Panc1 (cell line): ENCODE measurements around the gene RLN3. TPM values are rescaled to one million over a fixed set of nuclear protein-coding genes. Genes with fewer than 3 reads are reported as not detected.

Experiments
- ATAC-seq: fragments of 200-7000 bp; cut with Tn5 transposase; 2 replicates; pipeline ENCODE4 v1.9.1; 2020; ENCODE audit warnings: mild to moderate bottlenecking, moderate library complexity
- BruUV-seq: library from RNA; stranded (reverse); fragments of 400-500 nt; replicated peaks from 2 replicates; lab custom pipeline; 2021; lab: Mats Ljungman, UMichigan
- CTCF ChIA-PET: fragments of 300-600 bp; sonication (Branson Sonifier 250); formaldehyde crosslinking; loops from one replicate; lab custom pipeline; 2022; ENCODE audit warnings: antibody characterized with exemption; lab: Charles Lee
- POLR2A ChIA-PET: fragments of 300-600 bp; sonication (Branson Sonifier 250); formaldehyde crosslinking; loops from one replicate; lab custom pipeline; 2022; ENCODE audit warnings: antibody characterized with exemption; lab: Charles Lee
- DNase-seq: peaks from one replicate; pipeline ENCODE4 v3.0.0-alpha.2; 2010; ENCODE audit warnings: low read depth, low spot score
- H3K27ac ChIP-seq: 2 replicates; pipeline ENCODE4 v1.5.1; 2011; ENCODE audit warnings: mild to moderate bottlenecking, low read length, inconsistent platforms
- H3K27me3 ChIP-seq: fragments of 200-500 bp; sonication (Bioruptor generic); 2 replicates; pipeline ENCODE4 v1.6.0; 2014; ENCODE audit warnings: low read length, inconsistent platforms; ENCODE audit not compliant: control insufficient read depth, insufficient read depth
- H3K36me3 ChIP-seq: fragments of 200-500 bp; sonication (Bioruptor generic); 2 replicates; pipeline ENCODE4 v1.5.1; 2014; ENCODE audit warnings: inconsistent platforms, mild to moderate bottlenecking, low read length, moderate library complexity; ENCODE audit not compliant: control insufficient read depth, insufficient read depth
- H3K4me1 ChIP-seq: 2 replicates; pipeline ENCODE4 v1.5.1; 2011; ENCODE audit warnings: inconsistent platforms, mild to moderate bottlenecking, low read length, moderate library complexity; ENCODE audit not compliant: control insufficient read depth, insufficient read depth
- H3K4me3 ChIP-seq, 2 experiments: 2 replicates each; pipeline ENCODE4 v1.5.1; 2011 to 2012; ENCODE audit warnings: low read depth in 2 of 2, low read length in 2 of 2, mild to moderate bottlenecking in 2 of 2, inconsistent platforms in 1 of 2, moderate library complexity in 1 of 2
- H3K9me3 ChIP-seq: fragments of 200-500 bp; sonication (Bioruptor generic); 2 replicates; pipeline ENCODE4 v1.5.1; 2014; ENCODE audit warnings: low read depth, mild to moderate bottlenecking, inconsistent platforms, low read length, moderate library complexity; ENCODE audit not compliant: control insufficient read depth, insufficient read depth
- POLR2AphosphoS5 ChIP-seq: IDR thresholded peaks from 2 replicates; pipeline ENCODE4 v1.6.1; 2012; ENCODE audit warnings: mild to moderate bottlenecking, low read depth, low read length, moderate library complexity
- SIN3A ChIP-seq: IDR thresholded peaks from 2 replicates; pipeline ENCODE4 v1.6.1; 2012; ENCODE audit warnings: low read depth, mild to moderate bottlenecking, low read length, moderate library complexity, borderline replicate concordance; ENCODE audit not compliant: insufficient read depth
- TCF7L2 ChIP-seq: IDR thresholded peaks from 2 replicates; pipeline ENCODE4 v1.6.1; 2011; ENCODE audit warnings: mild to moderate bottlenecking, low read depth, low read length, inconsistent platforms
- in situ Hi-C: cut with HindIII; loops from 2 replicates; pipeline ENCODE4 v1.10.0; 2016; ENCODE audit warnings: low sequenced_read_pairs, low pct_unique_long_range_greater_than_20kb
- intact Hi-C: fragments of 100-400 bp; cut with micrococcal nuclease; formaldehyde crosslinking; loops from one replicate; pipeline ENCODE4 v1.10.0; 2022; ENCODE audit not compliant: unreplicated experiment
- total RNA-seq: library from RNA; stranded (reverse); gene quantifications from one replicate; pipeline ENCODE4 v1.2.1, GENCODE V29; 2021; ENCODE audit not compliant: unreplicated experiment
- TF ChIP-seq, protein P1 (sequence below): fragments of 450-650 bp; IDR thresholded peaks from 2 replicates; pipeline ENCODE4 v1.5.1; 2017; ENCODE audit warnings: mild to moderate bottlenecking
- TF ChIP-seq, protein P2 (sequence below), 2 experiments: IDR thresholded peaks; 2 replicates each; pipeline ENCODE4 v1.6.1; 2011 to 2012; ENCODE audit warnings: low read depth in 2 of 2, control low read depth in 1 of 2, low read length in 1 of 2, mild to moderate bottlenecking in 1 of 2, moderate library complexity in 1 of 2; ENCODE audit not compliant: insufficient read depth in 1 of 2

The RLN3 gene
- total RNA-seq, 1 experiment from 2014 or later, result not detected

DNA sequence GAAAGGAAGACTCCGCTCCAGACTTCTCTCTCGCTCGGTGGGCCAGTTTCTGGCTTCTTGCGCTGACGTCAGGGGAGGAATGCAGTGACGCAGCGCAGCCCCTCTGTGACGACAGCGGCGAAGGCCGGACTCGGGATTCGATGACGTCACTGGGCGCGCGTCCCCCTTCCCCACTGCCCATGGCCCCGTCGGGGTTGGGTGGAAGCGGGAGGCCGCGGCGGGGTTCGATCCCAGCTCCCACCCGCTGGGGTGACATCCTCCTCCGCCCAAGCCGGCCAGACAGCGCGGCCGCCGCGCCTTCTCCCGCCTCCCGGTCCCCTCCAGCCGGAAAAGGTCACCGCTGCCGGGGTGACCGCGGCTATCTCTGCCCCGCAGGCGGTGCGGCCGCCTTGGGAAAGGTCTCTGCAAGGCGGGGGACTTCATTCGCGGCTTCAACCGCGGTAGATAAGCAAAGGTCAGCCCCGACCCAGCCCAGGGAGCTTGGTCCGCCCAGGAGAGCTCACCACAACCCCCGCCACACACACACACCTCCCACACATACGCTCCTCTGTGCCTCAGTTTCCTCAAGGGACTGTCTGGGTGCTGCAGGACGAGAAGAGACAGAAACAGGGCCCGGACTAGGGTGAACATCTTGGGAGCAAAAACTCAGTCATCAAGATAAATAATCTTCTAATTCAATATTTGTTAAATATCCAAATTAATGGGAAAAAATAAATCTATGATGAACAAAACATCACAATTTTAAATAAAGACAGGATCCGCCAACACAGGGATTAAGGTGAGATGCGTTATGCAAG, 21.0 kb upstream of the RLN3 start:
- Histone ChIP-seq H3K27ac (peak overlapping the region; percentile 85), H3K36me3 (no peaks in the 10 kb centered on the region; the same call in 1 of the 2 replicates), H3K27me3 (no peaks in the 10 kb centered on the region), H3K4me1 (peaks cover 12% of the 10 kb centered on the region), H3K4me3 (peak overlapping the region; percentile 66 to 69), H3K9me3 (no peaks in the 10 kb centered on the region)
- ChIA-PET CTCF (no interaction called here), POLR2A (interaction anchor here (0.6 kb wide), 1 partner anchor 845 kb away, joined by 4 read pairs; no protein-coding TSS in a partner anchor)
- ATAC-seq (peak; percentile 70), DNase-seq (no peak)
- intact Hi-C loops, result no loop called here
- no peak for TF ChIP-seq TCF7L2
- TF ChIP-seq, protein P1, sequence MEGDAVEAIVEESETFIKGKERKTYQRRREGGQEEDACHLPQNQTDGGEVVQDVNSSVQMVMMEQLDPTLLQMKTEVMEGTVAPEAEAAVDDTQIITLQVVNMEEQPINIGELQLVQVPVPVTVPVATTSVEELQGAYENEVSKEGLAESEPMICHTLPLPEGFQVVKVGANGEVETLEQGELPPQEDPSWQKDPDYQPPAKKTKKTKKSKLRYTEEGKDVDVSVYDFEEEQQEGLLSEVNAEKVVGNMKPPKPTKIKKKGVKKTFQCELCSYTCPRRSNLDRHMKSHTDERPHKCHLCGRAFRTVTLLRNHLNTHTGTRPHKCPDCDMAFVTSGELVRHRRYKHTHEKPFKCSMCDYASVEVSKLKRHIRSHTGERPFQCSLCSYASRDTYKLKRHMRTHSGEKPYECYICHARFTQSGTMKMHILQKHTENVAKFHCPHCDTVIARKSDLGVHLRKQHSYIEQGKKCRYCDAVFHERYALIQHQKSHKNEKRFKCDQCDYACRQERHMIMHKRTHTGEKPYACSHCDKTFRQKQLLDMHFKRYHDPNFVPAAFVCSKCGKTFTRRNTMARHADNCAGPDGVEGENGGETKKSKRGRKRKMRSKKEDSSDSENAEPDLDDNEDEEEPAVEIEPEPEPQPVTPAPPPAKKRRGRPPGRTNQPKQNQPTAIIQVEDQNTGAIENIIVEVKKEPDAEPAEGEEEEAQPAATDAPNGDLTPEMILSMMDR, result no peak
- TF ChIP-seq, protein P2, sequence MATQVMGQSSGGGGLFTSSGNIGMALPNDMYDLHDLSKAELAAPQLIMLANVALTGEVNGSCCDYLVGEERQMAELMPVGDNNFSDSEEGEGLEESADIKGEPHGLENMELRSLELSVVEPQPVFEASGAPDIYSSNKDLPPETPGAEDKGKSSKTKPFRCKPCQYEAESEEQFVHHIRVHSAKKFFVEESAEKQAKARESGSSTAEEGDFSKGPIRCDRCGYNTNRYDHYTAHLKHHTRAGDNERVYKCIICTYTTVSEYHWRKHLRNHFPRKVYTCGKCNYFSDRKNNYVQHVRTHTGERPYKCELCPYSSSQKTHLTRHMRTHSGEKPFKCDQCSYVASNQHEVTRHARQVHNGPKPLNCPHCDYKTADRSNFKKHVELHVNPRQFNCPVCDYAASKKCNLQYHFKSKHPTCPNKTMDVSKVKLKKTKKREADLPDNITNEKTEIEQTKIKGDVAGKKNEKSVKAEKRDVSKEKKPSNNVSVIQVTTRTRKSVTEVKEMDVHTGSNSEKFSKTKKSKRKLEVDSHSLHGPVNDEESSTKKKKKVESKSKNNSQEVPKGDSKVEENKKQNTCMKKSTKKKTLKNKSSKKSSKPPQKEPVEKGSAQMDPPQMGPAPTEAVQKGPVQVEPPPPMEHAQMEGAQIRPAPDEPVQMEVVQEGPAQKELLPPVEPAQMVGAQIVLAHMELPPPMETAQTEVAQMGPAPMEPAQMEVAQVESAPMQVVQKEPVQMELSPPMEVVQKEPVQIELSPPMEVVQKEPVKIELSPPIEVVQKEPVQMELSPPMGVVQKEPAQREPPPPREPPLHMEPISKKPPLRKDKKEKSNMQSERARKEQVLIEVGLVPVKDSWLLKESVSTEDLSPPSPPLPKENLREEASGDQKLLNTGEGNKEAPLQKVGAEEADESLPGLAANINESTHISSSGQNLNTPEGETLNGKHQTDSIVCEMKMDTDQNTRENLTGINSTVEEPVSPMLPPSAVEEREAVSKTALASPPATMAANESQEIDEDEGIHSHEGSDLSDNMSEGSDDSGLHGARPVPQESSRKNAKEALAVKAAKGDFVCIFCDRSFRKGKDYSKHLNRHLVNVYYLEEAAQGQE (IDR thresholded peaks at IDR 0.05; ENCODE audit: insufficient read depth in 1 of 2, low read depth in 2 of 2, low read length in 1 of 2), result 0 out of 4 replicates have a peak, but pooled peaks of 1 of the 2 experiments have one; percentile 52
- TF ChIP-seq POLR2AphosphoS5, result no peak
- TF ChIP-seq SIN3A, result no peak
- BruUV-seq, result TSS peak; percentile 93
- in situ Hi-C loops, result no loop called here

DNA sequence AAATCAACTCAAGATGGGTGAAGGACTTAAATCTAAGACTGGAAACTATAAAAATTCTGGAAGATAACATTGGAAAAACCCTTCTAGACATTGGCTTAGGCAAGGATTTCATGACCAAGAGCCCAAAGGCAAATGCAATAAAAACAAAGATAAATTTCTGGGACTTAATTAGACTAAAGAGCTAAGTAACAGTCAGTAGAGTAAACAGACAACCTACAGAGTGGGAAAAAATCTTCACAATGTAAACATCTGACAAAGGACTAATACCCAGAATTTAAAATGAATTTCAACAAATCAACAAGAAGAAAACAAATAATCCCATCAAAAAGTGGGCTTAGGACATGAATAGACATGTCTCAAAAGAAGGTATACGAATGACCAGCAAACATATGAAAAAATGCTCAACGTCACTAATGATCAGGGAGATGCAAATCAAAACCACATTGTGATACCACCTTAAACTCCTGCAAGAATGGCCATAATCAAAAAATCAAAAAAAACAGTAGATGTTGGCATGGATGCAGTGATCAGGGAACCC, 15.5 kb upstream of the RLN3 start:
- TF ChIP-seq TCF7L2, result no peak
- TF ChIP-seq, protein P1, result no peak
- TF ChIP-seq POLR2AphosphoS5, result no peak
- TF ChIP-seq, protein P2 (IDR thresholded peaks at IDR 0.05; ENCODE audit: insufficient read depth in 1 of 2, low read depth in 2 of 2, low read length in 1 of 2), result no peak
- no peak for TF ChIP-seq SIN3A
- DNase-seq, result no peak
- in situ Hi-C loops (no loop called here), intact Hi-C loops (no loop called here)
- H3K4me3 ChIP-seq, result no peak overlapping the region
- BruUV-seq, result no TSS peak
- ChIA-PET POLR2A (no interaction called here), CTCF (no interaction called here)
- H3K27me3 ChIP-seq, result no peaks in the 10 kb centered on the region
- H3K36me3 ChIP-seq, result no peaks in the 10 kb centered on the region
- no peak for ATAC-seq
- no peaks in the 10 kb centered on the region for H3K4me1 ChIP-seq
- no peaks in the 10 kb centered on the region for H3K9me3 ChIP-seq
- H3K27ac ChIP-seq, result no peak overlapping the region
